ENCODE results near the gene SPG11. TPM values are rescaled to one million over a fixed set of nuclear protein-coding genes. Genes with fewer than 3 reads are reported as not detected.
A peak's percentile ranks its signal among the peaks of the same experiment; 100 is the strongest.

The SPG11 gene
- total and polyA plus RNA-seq, 10 of the 15 experiments (the other 5 are each of a cell fraction or from before 2014, with no cell fraction given): 22.1 to 85.1 (median 47.2) TPM

- Histone ChIP-seq H3K4me3 (peak overlapping the region; percentile 99), H3K4me2 (ENCODE audit: control insufficient read depth, insufficient read depth) (peak overlapping the region; percentile 93; the same call in 1 of the 2 replicates), H3K79me2 (ENCODE audit: control insufficient read depth, insufficient read depth, low read length) (peaks cover 88% of the 10 kb centered on the region), H3K27me3 (replicated peaks in 1 of 2; ENCODE audit: control insufficient read depth in 2 of 2, insufficient read depth in 2 of 2, low read length in 1 of 2) (no peaks in the 10 kb centered on the region), H3K27ac (ENCODE audit: control insufficient read depth, insufficient read depth) (peak overlapping the region; percentile 99), H4K20me1 (ENCODE audit: control insufficient read depth, insufficient read depth) (peaks cover 30% of the 10 kb centered on the region), H2AFZ (ENCODE audit: control insufficient read depth, low read depth, low read length) (no peak overlapping the region), H3K4me1 (ENCODE audit: control insufficient read depth, insufficient read depth, low read length) (peaks cover 26% of the 10 kb centered on the region), H3K9ac (ENCODE audit: control insufficient read depth, insufficient read depth, low read length) (peak overlapping the region; percentile 100), H3K36me3 (ENCODE audit: control insufficient read depth in 2 of 2, insufficient read depth in 2 of 2, low read length in 1 of 2) (peaks cover 17 to 40% of the 10 kb centered on the region in 2 experiments), H3K9me3 (replicated peaks; ENCODE audit: control insufficient read depth, insufficient read depth, low read length) (no peaks in the 10 kb centered on the region)
- BruUV-seq (replicated peaks): TSS peak; percentile 62
- RAD21 ChIA-PET (ENCODE audit: unreplicated experiment): interaction anchor here (1.0 to 18.4 kb wide), 4 partner anchors 17 to 52 kb away, joined by 4 to 653 read pairs (median 120); partner anchors contain the start of genes SPG11 and TRIM69
- DNase-seq (ENCODE audit: low read depth, low spot score): no peak
- SMC1A ChIA-PET (ENCODE audit: uncharacterized antibody, unreplicated experiment): interaction anchor here (1.6 to 19.0 kb wide), 6 partner anchors 9 to 134 kb away, joined by 4 to 637 read pairs (median 18); partner anchors contain the start of genes SPG11 and TRIM69
- ATAC-seq: peak; percentile 37
- in situ Hi-C loops (cut with MboI): loop anchor here (5.0 kb wide), 1 partner anchor 45 kb away; no protein-coding TSS in a partner anchor
- CTCF ChIA-PET: interaction anchor here (1.8 to 14.3 kb wide), 5 partner anchors 9 to 134 kb away, joined by 6 to 278 read pairs (median 153); partner anchors contain the start of genes SPG11 and TRIM69
- intact Hi-C loops (cut with micrococcal nuclease; ENCODE audit: unreplicated experiment): no loop called here
- FAIRE-seq: peak; percentile 13
- WGBS (ENCODE audit: insufficient coverage, insufficient replicate concordance, low lambda C conversion rate, missing lambda C conversion rate): under 1% methylated on average over 20 of the region's 24 CpGs
- POLR2A ChIA-PET: interaction anchor here (0.6 to 24.8 kb wide), 5 partner anchors 9 to 115 kb away, joined by 5 to 718 read pairs (median 79); partner anchors contain the start of genes SPG11 and TRIM69
- TF ChIP-seq RELB (IDR thresholded peaks at IDR 0.05; ENCODE audit: low read depth): no peak; the same call in 1 of the 2 replicates
- TF ChIP-seq DPF2 (IDR thresholded peaks at IDR 0.05): 0 out of 2 replicates have a peak, but pooled peaks have one; percentile 21
- TF ChIP-seq BHLHE40 (IDR thresholded peaks at IDR 0.05; ENCODE audit: borderline replicate concordance in 1 of 2, low read depth in 2 of 2, low read length in 1 of 2): peak; percentile 17 to 56; a peak in 2 of 4 replicates
- TF ChIP-seq GABPA (IDR thresholded peaks at IDR 0.05; ENCODE audit: low read depth): no peak
- no peak for TF ChIP-seq ZBTB11 (CRISPR knock-in tag; IDR thresholded peaks at IDR 0.05)
- no peak for TF ChIP-seq ZNF274 (IDR thresholded peaks at IDR 0.05; ENCODE audit: insufficient read depth, insufficient read length)
- TF ChIP-seq KLF5 (IDR thresholded peaks at IDR 0.05; ENCODE audit: partially characterized antibody): peak; percentile 71
- TF ChIP-seq ZZZ3 (IDR thresholded peaks at IDR 0.05; ENCODE audit: control insufficient read depth, insufficient read length, low read depth): no peak
- no peak for TF ChIP-seq EZH2 (IDR thresholded peaks at IDR 0.05; ENCODE audit: borderline replicate concordance, control insufficient read depth, low read depth, low read length)
- no peak for TF ChIP-seq JUND (IDR thresholded peaks at IDR 0.05; ENCODE audit: low read depth, low read length)
- no peak for TF ChIP-seq CBX5 (IDR thresholded peaks at IDR 0.05; ENCODE audit: low read depth)
- no peak; the same call in none of the 2 replicates for TF ChIP-seq PAX5 (IDR thresholded peaks at IDR 0.05; ENCODE audit: borderline replicate concordance, low read depth, low read length)
- peak; percentile 16 for TF ChIP-seq SMAD1 (IDR thresholded peaks at IDR 0.05; ENCODE audit: low read depth, partially characterized antibody)
- TF ChIP-seq, protein P1, sequence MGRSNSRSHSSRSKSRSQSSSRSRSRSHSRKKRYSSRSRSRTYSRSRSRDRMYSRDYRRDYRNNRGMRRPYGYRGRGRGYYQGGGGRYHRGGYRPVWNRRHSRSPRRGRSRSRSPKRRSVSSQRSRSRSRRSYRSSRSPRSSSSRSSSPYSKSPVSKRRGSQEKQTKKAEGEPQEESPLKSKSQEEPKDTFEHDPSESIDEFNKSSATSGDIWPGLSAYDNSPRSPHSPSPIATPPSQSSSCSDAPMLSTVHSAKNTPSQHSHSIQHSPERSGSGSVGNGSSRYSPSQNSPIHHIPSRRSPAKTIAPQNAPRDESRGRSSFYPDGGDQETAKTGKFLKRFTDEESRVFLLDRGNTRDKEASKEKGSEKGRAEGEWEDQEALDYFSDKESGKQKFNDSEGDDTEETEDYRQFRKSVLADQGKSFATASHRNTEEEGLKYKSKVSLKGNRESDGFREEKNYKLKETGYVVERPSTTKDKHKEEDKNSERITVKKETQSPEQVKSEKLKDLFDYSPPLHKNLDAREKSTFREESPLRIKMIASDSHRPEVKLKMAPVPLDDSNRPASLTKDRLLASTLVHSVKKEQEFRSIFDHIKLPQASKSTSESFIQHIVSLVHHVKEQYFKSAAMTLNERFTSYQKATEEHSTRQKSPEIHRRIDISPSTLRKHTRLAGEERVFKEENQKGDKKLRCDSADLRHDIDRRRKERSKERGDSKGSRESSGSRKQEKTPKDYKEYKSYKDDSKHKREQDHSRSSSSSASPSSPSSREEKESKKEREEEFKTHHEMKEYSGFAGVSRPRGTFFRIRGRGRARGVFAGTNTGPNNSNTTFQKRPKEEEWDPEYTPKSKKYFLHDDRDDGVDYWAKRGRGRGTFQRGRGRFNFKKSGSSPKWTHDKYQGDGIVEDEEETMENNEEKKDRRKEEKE (IDR thresholded peaks at IDR 0.05): 0 out of 2 replicates have a peak, but pooled peaks have one; percentile 20
Measured at GRCh38 chr15:44712346-44713005, 49.0 kb upstream of the SPG11 start.
